ENCODE data around the gene ARID3A.

ARID3A gene

DNA sequence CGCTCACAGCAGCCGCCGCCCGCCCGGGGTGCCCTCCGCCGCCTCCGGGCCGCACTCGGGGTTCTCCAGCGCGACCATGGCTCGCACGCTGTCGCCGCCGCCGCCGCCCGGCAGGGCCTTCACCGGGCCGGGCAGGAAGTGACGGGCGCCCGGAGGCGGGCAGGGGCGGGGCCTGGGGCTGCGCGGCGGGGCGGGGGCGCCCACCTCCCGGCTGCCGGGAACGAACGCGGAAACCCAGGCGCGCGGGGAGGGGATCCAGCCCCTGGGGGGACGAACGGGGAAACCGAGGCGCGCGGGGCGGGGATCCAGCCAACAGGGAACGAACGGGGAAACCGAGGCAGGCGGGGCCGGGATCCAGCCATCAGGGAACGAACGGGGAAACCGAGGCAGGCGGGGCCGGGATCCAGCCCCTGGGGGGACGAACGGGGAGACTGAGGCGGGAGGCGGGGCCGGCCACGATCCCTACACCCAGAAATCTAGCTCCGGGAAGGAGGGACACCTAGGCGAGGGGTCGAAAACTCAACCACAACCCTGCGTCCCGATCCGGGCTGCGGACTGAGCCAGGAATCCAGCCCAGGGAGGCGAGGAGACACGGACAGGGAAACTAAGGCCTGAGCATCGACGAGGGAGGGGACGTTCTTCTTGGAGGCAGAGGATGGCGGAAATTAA, 12.6 kb upstream of the ARID3A start, which contains the start of gene R3HDM4:
R3HDM4 (minus strand) TSS at position 140 of the 669 bp plus-strand sequence; CDS start at position 78, 62 bp downstream.
- DNase-seq (ENCODE audit: low spot score) = peak; percentile 93

- DNase-seq (ENCODE audit: low spot score) = no peak
Measured at GRCh38 chr19:916645-917322, 9.1 kb upstream of the ARID3A start.

DNA sequence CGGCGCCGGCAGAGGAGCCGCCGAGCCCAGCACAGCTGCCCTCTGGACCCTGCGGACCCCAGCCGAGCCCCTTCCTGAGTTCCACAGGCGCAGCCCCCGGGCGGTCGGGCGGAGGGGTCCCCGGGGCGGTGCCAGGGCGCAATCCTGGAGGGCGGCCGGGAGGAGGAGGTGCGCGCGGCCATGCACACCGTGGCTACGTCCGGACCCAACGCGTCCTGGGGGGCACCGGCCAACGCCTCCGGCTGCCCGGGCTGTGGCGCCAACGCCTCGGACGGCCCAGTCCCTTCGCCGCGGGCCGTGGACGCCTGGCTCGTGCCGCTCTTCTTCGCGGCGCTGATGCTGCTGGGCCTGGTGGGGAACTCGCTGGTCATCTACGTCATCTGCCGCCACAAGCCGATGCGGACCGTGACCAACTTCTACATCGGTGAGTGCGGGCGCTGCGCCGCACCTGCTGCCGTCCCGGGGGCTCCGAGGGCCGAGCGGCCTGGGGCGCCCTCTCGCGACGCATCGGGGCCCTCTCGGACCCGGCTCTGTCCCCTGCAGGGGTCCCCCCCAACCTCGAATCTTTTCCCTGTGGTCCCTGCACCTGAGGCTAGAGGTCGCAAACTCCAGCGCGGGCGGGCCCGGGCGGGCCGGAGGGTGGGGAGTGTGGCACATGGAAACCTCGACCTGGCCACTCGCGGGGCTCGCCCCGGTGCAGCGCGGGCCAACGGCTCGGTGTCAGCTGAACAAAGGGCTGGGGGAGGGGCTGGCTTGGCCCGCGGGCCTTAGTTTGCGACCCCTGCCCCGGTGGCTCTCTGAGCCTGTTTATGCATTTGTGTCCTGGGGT, 8.3 kb upstream of the ARID3A start, which contains the start of gene KISS1R:
KISS1R (plus strand) TSS at position 11 of the 829 bp plus-strand sequence; CDS start at position 181, 170 bp downstream.
- no peak for DNase-seq (ENCODE audit: low spot score)

GRCh38 chr19:918152-918437, 7.7 kb upstream of the ARID3A start:
- no peak for DNase-seq (ENCODE audit: low spot score)

- DNase-seq (ENCODE audit: low spot score) = no peak
Measured at GRCh38 chr19:918481-919198, 7.2 kb upstream of the ARID3A start.

DNA sequence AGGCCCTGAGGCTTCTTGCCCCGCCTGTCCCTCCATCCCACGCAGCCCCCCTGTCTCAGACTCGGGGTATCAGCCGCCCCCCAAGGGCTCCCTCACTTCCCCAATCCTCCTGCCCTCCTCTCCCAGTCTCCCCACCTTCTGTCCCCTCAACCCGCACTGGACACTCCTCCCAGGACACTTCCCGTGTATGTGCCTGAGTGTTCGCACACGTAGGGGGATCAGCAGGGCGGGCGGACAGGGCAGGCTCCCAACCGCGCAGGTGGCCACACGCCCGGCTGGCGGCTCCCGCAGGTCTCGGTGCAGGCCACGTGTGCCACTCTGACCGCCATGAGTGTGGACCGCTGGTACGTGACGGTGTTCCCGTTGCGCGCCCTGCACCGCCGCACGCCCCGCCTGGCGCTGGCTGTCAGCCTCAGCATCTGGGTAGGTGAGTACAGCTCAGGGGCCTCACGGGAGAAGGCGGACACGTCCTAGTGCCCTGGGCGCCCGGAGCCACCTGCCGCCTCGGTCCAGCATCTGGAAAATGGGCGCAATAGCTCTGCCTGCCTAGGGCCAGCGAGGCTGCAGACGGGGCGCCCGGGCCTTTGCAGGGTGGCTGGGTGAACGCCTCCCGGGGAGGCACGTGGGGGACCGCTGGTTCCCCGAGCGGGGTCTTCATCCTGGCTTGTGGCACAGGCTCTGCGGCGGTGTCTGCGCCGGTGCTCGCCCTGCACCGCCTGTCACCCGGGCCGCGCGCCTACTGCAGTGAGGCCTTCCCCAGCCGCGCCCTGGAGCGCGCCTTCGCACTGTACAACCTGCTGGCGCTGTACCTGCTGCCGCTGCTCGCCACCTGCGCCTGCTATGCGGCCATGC, 6.4 kb upstream of the ARID3A start:
- no peak for DNase-seq (ENCODE audit: low spot score)

GRCh38 chr19:920051-920864, 5.6 kb upstream of the ARID3A start:
- no peak for DNase-seq (ENCODE audit: low spot score)

GRCh38 chr19:924553-925086, 1.2 kb upstream of the ARID3A start:
- no peak for DNase-seq (ENCODE audit: low spot score)

GRCh38 chr19:925087-925525, 729 bp upstream of the ARID3A start:
- DNase-seq (ENCODE audit: low spot score) = peak; percentile 44

GRCh38 chr19:926323-926588, 421 bp downstream of the ARID3A start:
- DNase-seq (ENCODE audit: low spot score) = no peak

DNA sequence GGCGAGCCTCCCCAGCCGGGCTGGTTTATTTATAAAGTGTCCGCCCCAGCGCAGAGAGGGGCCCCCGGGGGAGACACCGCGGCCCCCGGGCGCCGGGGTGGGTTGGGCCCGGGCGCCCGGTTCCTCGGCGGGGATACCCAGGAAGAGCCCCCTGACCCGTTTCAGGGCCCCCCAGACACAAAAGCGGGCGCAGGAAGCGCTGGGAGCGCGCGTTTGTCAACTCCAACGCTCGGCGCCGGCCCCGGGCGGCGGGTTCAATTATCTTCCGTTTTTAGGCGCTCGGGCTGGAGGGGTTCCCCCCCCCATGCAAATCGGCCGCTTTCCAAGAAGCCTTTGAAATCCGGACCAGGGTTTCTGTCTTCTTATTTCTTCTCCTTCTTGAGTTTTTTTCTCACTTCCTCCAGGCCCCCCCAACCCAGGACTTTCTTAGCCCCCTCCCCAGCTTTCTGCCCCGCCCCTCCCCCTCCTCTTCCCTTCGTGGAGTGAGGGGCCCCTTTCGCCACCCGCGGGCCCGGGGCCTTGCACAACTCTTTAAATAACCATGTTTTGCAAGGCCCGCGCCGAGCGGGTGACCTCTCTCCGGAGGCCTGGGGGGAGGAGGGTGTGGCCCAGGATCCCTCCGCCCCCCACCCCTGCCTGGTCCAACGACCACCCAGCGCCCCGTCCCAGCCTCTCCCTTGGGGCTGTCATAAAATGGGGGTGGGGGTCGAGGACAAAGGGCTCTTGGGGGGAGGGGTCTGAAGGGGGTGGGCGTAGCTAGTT, 935 bp downstream of the ARID3A start:
- DNase-seq (ENCODE audit: low spot score) = peak; percentile 59

DNA sequence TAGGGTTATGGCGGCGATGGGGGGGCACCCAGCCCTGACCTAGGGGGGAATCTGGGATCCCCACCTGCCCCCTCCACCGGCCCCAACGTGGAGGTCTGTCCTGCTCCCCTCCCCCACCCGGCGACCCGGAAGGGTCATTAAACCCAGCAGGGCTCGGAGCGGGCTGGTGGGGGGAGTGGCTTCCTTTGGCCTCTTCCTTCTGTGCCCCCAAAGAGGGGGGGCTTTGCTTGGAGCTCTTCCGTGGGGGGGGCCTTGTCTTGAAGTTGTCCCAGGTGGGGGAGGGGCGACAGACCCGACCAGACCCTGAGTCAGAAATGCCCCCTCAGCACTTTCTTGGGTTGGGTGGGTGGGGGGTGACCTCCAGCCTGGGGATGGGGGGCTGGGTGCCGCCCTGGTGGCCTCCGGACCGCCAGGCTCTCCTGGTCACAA, 1.5 kb downstream of the ARID3A start:
- peak; percentile 34 for DNase-seq (ENCODE audit: low spot score)

DNA sequence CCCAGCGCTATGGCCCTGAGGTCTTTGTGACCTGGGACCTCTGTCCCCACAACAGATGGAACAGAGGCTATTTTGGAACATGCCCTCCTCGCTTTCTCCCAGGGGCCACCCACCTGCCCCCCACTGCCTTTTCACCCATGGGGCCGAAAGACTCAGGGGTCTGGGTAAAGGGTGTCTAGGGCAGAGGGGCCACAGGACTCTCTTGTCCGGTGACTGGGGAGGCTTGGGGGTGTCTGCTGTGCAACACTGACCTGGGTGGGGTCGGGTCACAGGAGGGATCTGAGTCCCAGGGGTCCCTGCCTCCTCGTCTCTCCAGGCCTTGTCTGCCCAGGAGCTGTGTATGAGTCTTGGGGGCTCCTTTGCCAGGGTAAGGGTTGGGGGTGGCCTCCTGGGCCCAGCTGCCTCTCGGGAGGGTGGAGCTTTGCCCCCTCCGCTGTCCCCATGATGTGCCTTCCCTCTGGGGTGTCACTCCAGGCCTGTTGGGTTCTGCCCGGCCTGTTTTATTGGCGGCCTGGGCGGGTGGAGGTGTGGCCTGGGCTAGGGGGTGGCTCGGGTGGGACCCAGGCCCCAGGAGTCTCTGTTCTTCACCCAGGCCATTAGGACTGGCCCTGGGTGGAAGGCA, 2.1 kb downstream of the ARID3A start:
- peak; percentile 32 for DNase-seq (ENCODE audit: low spot score)

DNA sequence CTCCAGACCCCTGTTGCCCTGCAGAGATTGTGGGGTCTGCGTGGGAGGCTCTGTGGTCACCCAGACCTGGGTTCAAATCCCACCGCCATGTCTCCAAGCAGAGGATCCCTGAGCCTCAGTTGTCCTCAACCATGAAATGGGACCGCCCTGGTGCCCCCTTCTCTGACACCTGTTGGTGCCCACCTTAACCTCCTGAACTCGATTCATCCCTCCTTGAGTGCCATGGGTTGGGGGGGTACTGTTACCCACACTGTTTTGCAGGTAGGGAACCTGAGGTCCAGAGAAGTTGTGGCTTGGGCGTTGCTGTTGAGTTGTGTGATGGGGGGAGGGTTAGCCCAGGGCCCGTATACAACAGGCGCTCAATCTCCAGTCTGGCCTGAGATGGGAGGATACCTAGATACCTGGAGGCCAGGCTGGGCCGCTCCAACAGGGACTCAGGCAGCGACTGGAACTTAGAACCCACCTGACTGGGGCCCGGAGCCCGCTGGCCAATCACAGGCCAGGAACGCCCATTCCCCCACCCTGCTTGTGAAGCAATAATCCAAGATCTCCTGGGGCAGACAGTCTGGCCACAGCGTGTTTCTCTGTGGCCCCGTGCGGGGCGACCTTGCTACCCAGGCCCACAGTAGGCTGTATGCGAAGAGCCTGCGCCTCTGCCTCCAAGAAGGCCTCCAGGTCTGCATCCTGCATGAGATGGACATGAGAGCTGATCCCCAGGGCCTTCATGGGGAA, 2.8 kb downstream of the ARID3A start:
- DNase-seq (ENCODE audit: low spot score) = peak; percentile 54

GRCh38 chr19:929203-929890, 3.5 kb downstream of the ARID3A start:
- no peak for DNase-seq (ENCODE audit: low spot score)

DNA sequence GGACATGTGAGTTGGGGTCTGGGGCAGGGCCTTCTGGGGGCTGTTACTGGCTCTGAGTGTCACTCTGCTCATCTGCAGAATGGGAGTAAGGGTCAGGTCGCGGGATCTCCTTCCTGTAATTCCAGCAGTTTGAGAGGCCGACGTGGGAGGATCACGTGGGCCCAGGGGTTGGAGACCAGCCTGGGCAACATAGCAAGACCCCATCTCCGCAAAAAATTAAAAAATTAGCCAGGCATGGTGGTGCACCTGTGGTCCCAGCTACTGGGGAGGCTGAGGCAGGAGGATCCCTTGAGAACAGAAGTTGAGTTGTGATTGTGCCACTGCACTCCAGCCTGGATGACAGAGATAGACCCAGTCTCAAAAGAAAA, 4.0 kb downstream of the ARID3A start:
- DNase-seq (ENCODE audit: low spot score) = no peak

DNA sequence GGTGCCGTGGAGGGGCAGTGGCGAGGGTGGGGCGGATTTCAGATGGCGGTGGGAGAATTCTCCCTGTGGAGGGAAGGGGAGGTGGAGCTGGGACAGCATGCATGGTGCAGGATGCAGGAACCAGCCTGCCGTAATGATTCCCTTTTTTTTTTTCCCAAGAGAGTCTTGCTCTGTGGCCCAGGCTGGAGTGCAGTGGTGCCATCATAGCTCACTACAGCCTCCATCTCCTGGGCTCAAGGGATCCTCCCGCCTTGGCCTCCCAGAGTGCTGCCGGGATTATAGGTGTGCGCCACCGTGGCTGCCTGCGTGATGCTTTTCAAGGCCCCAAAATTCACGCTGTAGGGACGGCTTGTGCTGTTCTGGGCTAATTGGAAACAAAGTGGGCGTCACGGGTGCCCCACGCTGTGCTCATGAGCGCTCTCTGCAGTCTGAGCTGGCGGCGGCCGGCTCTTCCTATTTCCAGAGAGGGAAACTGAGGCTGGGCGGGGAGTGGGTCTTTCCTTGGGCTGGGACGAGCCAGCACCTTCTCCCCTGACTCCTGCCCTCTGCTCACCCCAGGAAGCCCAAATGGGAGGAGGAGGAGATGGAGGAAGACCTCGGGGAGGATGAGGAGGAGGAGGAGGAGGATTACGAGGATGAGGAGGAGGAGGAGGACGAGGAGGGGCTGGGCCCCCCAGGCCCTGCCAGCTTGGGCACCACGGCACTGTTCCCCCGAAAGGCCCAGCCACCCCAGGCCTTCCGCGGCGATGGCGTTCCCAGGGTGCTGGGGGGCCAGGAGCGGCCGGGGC, 6.2 kb downstream of the ARID3A start:
- no peak for DNase-seq (ENCODE audit: low spot score)

Data from AG08395 (cell line).